HFFc6 (cell line): Measurements from ENCODE around the gene LGALS9. TPM values are rescaled to one million over a fixed set of nuclear protein-coding genes. Genes with fewer than 3 reads are reported as not detected.
"Not testable (repeated sequence)": the region's sequence is repeated elsewhere in the genome, so short reads cannot be mapped to it uniquely, and the experiment has no call there.

ENCODE experiments used
- DNase-seq: peaks from one replicate; pipeline ENCODE4 v3.0.0-alpha.2; 2018
- H3K27ac Mint-ChIP-seq: 2 replicates; pipeline ENCODE4 v1.8.0; 2020; ENCODE audit warnings: mild to moderate bottlenecking, mixed read lengths
- H3K27me3 Mint-ChIP-seq: 2 replicates; pipeline ENCODE4 v1.8.0; 2021; ENCODE audit warnings: mild to moderate bottlenecking, moderate library complexity, mixed read lengths; ENCODE audit not compliant: insufficient read depth
- H3K36me3 Mint-ChIP-seq: 2 replicates; pipeline ENCODE4 v1.8.0; 2021; ENCODE audit warnings: low read depth, mixed read lengths
- H3K4me1 Mint-ChIP-seq: 2 replicates; pipeline ENCODE4 v1.8.0; 2020; ENCODE audit warnings: low read depth, mixed read lengths
- H3K4me3 Mint-ChIP-seq: 2 replicates; pipeline ENCODE4 v1.8.0; 2020; ENCODE audit warnings: mild to moderate bottlenecking, moderate library complexity, mixed read lengths
- H3K9me3 Mint-ChIP-seq: 2 replicates; pipeline ENCODE4 v1.8.0; 2020; ENCODE audit warnings: mild to moderate bottlenecking, mixed read lengths
- total RNA-seq, 6 experiments: library from RNA; stranded (reverse); fragmentation: NEBNext Ultra II Directional; extraction: Animal tissue kit (Norgen Biotek cat#: 25700); gene quantifications; 2 replicates in 1 of 6; 3 replicates in 5 of 6; pipeline ENCODE4 v1.2.3, GENCODE V29; 2021
- TF ChIP-seq, protein P1 (sequence below): fragments of 200-600 bp; sonication (generic); IDR thresholded peaks from 2 replicates; pipeline ENCODE4 v1.5.0; 2021; ENCODE audit warnings: antibody characterized with exemption, mild to moderate bottlenecking

LGALS9 gene
- total RNA-seq, 6 experiments from 2014 or later: 0.17 TPM; not detected in 4

DNA sequence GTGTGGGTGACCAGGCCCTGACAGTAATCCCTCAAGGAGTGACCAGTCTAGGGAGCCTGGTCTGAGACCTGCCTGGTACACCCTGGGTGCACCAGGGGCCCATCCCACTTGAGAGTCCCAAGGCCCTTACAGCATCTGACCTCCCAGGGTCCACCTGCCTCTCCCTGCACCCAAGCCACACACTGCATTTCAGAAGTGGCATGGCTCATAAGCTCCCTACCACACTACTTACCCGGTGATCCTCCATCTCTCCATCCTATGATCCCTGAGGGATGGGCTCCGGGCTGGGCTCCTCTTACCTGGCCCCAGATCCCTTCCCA is 40.6 kb downstream of the LGALS9 start:
- no peaks in the 10 kb centered on the region for H3K9me3 Mint-ChIP-seq
- H3K36me3 Mint-ChIP-seq: no peaks in the 10 kb centered on the region
- TF ChIP-seq, protein P1, sequence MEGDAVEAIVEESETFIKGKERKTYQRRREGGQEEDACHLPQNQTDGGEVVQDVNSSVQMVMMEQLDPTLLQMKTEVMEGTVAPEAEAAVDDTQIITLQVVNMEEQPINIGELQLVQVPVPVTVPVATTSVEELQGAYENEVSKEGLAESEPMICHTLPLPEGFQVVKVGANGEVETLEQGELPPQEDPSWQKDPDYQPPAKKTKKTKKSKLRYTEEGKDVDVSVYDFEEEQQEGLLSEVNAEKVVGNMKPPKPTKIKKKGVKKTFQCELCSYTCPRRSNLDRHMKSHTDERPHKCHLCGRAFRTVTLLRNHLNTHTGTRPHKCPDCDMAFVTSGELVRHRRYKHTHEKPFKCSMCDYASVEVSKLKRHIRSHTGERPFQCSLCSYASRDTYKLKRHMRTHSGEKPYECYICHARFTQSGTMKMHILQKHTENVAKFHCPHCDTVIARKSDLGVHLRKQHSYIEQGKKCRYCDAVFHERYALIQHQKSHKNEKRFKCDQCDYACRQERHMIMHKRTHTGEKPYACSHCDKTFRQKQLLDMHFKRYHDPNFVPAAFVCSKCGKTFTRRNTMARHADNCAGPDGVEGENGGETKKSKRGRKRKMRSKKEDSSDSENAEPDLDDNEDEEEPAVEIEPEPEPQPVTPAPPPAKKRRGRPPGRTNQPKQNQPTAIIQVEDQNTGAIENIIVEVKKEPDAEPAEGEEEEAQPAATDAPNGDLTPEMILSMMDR: no peak
- H3K4me1 Mint-ChIP-seq: no peaks in the 10 kb centered on the region
- no peak for DNase-seq
- H3K27me3 Mint-ChIP-seq: peaks cover 37% of the 10 kb centered on the region
- no peak overlapping the region for H3K27ac Mint-ChIP-seq
- no peak overlapping the region for H3K4me3 Mint-ChIP-seq

GRCh38 chr17:27671977-27672480 is 41.0 kb downstream of the LGALS9 start:
- not testable (repeated sequence) for H3K4me1 Mint-ChIP-seq, H3K4me3 Mint-ChIP-seq, DNase-seq, H3K9me3 Mint-ChIP-seq, H3K27ac Mint-ChIP-seq, H3K36me3 Mint-ChIP-seq
- H3K27me3 Mint-ChIP-seq: peaks cover 37% of the 10 kb centered on the region

DNA sequence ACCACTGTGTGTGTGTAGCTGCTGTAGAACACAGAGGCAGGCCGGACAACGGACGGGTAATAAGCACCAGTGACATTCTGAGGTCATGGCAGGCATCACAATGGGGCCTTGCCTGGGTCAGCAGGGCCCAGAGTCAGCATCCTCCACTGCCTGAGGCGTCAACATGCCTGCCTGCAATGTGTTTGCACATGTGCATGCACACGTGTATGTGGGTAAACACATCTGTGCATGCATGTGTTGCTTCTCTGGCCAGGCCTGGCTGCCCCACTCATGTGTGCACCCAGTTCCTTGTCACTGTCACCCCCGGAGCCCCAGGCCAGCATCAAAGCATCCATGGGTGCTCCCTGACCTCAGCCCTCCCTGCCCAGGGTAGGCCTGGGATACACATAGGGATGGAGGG is 43.3 kb downstream of the LGALS9 start:
- Mint-ChIP-seq H3K27ac (no peak overlapping the region), H3K4me3 (no peak overlapping the region), H3K36me3 (no peaks in the 10 kb centered on the region), H3K9me3 (no peaks in the 10 kb centered on the region), H3K27me3 (peaks cover 32% of the 10 kb centered on the region), H3K4me1 (no peaks in the 10 kb centered on the region)
- TF ChIP-seq, protein P1: no peak
- no peak for DNase-seq

DNA sequence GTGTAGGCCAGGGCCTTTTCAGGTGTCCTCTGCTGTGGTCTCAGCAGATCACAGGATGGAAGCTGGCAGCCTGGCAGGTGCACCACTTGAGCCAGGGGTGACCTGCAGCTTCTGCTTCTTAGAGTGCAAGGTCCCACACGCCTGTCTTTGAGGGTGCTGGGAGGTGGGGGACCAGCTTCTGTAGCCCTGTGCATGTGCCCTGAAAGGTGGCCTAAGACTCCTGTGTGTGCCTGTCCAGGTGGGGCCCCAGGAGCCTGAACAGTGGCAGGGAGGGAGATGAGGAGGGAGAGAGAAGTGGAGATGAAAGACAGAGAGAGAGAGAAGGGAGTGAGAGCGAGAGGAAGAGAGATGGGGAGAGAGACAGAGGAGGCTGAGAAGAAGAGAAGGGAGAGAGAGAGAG is 46.2 kb downstream of the LGALS9 start:
- Mint-ChIP-seq H3K27me3 (peaks cover 21% of the 10 kb centered on the region), H3K4me1 (no peaks in the 10 kb centered on the region), H3K36me3 (no peaks in the 10 kb centered on the region), H3K9me3 (no peaks in the 10 kb centered on the region), H3K27ac (no peak overlapping the region), H3K4me3 (no peak overlapping the region)
- TF ChIP-seq, protein P1: no peak
- no peak for DNase-seq

DNA sequence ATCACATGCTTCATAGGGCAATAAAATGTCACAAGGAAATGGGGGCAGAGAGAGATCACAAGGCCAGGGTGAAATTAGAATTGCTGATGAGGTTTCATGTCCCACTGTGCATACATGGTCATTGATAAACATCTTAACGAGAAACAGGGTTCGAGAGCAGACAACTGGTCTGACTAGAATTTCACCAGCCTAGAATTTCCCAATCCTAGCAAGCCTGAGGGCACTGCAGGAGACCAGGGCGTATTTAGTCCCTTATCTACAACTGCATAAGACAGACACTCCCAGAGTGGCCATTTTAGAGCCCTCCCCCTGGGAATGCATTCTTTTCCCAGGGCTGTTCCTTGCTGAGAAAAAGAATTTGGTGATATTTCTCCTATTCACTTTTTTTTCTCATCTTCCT is 55.3 kb downstream of the LGALS9 start:
- H3K27me3 Mint-ChIP-seq, H3K4me1 Mint-ChIP-seq, H3K4me3 Mint-ChIP-seq, DNase-seq, H3K36me3 Mint-ChIP-seq, H3K27ac Mint-ChIP-seq: not testable (repeated sequence)
- H3K9me3 Mint-ChIP-seq: peaks cover 11% of the 10 kb centered on the region

DNA sequence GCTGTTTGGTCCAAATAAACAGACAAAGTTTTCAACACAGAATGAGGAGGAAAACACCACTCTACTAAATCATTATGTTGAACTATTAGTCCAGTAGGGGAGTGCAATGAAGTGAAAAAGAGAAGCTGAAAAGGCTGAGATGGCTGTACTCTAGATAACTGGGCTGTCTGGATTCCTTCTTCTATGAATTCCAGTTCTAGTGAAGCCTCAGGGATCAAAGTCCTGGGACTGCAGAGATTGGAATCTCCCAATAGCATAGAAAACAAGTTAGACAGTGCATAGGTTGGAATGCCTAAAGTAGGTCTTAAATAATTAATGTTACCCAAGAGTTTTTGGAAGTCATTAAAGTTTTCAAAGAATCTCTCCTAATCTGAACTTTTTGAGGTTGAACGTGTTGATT is 59.9 kb downstream of the LGALS9 start:
- Mint-ChIP-seq H3K27ac (no peak overlapping the region), H3K27me3 (peaks cover 8% of the 10 kb centered on the region), H3K36me3 (peaks cover 16% of the 10 kb centered on the region), H3K4me3 (no peak overlapping the region), H3K9me3 (peaks cover 28% of the 10 kb centered on the region), H3K4me1 (no peaks in the 10 kb centered on the region)
- no peak for DNase-seq
- TF ChIP-seq, protein P1: no peak

- H3K4me1 Mint-ChIP-seq, H3K4me3 Mint-ChIP-seq, DNase-seq, H3K27me3 Mint-ChIP-seq, H3K27ac Mint-ChIP-seq: not testable (repeated sequence)
- Mint-ChIP-seq H3K36me3 (peaks cover 13% of the 10 kb centered on the region), H3K9me3 (peaks cover 28% of the 10 kb centered on the region)
Measured at GRCh38 chr17:27695254-27695814, 64.3 kb downstream of the LGALS9 start.

Other genes starting within 250 kb of the LGALS9 start
- gene KSR1, start 174.7 kb upstream of the LGALS9 start, total RNA-seq: 1 to 10 TPM; 1.9 to 4.9 (median 3.6) TPM
- gene NOS2, start 169.3 kb downstream of the LGALS9 start, total RNA-seq: not detected